ENCODE results near the gene ANKRD28.
A peak's percentile ranks its signal among the peaks of the same experiment; 100 is the strongest.
"Not testable (repeated sequence)": the region's sequence is repeated elsewhere in the genome, so short reads cannot be mapped to it uniquely, and the experiment has no call there.

The ANKRD28 gene

DNA sequence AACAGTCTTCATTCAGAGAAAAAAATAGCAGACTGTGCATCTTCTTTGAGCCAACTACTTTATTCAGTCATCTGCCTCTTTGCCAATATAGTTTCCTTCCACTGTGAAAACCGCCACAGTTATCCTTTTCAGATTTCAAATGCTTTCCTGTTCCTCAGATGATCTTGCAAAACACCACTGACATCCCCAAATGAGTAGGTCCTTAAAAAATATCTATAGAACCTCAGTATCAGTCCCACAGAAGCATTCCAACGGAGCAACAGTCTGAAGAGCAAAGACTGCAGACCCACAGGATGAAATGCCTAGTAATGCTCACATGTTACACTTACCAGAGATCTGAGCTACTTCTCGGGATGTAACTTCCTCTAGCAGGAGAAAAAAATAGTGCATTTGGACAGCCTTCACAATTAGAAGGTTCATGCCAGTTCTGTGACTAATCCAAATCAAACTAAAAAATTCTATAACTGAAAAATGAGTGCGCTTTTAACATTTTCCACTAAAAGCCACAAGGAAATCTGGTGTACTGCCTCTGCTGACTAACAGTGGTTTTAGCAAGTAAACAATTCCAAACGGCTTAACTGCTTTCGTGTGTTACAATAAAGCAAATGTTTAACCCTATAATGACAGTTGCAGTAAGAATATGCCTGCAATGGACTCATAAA is at the start of gene ANKRD28:
Gene ANKRD28, minus strand, starts transcription at position 338 of the 662 bp plus-strand sequence. CDS start 1,458 bp downstream, outside the sequence.
- DNase-seq (ENCODE audit: low spot score): peak; percentile 85

DNA sequence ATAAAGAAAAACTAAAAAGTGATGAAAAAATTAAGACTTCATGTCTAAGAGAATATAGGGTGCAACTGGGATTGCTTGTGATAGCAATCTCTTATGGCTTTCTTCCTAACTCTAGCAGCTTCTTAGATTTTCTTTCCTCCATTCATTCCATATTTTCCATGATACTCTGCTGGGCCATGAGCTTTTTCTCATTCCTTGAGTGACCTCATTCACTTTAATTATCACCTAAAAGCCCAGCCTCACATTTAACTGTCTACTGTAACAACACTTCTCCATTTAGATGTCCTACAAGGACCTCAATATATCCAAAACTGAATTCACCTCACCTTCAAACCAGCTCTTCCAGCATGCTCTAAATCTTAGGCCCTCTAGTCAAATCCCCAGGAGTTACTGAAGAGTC is 49.5 kb upstream of the ANKRD28 start:
- no peak for DNase-seq (ENCODE audit: low spot score)

GRCh38 chr3:15846606-15847005 is 48.8 kb upstream of the ANKRD28 start:
- DNase-seq (ENCODE audit: low spot score): no peak

- DNase-seq (ENCODE audit: low spot score): no peak
Measured at GRCh38 chr3:15845475-15845874, 47.7 kb upstream of the ANKRD28 start.

DNA sequence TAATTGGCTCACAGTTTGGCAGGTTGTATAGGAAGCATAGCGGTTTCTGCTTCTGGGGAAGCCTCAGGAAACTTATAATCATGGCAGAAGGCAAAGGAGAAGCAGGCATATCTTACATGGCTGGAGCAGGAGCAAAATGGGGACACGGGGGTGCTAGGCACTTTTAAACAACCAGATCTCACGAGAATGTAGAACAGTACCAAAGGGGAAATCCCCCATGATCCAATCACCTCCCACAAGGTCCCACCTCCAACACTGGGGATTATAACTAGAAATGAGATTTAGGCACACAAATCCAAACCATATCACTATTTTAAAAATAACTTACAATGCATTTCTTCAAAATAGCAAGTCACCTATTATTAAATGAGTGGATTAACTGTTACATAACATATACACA is 47.1 kb upstream of the ANKRD28 start:
- DNase-seq (ENCODE audit: low spot score): no peak

DNA sequence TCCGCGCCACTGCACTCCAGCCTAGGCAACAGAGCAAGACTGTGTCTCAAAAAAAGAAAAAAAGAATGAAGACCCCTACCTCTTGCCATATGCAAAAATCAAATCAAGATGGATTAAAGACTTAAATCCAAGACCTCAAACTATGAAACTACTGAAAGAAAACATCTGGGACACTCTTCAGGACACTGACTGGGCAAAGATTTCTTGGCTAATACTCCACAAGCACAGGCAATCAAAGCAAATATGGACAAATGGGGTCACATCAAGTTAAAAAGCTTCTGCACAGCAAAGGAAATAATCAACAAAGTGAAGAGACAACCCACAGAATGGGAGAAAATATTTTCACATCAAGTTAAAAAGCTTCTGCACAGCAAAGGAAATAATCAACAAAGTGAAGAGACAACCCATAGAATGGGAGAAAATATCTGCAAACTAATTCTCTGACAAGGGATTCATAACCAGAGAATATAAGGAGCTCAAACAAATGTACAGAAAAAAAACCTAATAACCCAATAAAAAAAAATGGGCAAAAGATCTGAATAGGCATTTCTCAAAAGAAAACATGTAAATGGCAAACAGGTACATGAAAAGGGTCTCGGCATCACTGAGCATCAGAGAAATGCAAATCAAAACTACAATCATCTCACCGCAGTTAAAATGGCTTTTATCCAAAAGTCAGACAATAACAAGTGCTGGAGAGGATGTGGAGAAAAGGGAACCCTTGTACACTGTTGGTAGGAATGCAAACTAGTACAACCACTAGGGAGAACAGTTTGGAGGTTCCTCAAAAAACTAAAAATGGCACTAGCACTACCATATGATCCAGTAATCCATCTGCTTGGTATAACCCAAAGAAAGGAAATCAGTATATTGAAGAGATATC is 43.6 kb upstream of the ANKRD28 start:
- not testable (repeated sequence) for DNase-seq (ENCODE audit: low spot score)

GRCh38 chr3:15839568-15839967 is 41.8 kb upstream of the ANKRD28 start:
- no peak for DNase-seq (ENCODE audit: low spot score)

- DNase-seq (ENCODE audit: low spot score): no peak
Measured at GRCh38 chr3:15831927-15832326, 34.1 kb upstream of the ANKRD28 start.

GRCh38 chr3:15825016-15825415 is 27.2 kb upstream of the ANKRD28 start:
- no peak for DNase-seq (ENCODE audit: low spot score)

DNA sequence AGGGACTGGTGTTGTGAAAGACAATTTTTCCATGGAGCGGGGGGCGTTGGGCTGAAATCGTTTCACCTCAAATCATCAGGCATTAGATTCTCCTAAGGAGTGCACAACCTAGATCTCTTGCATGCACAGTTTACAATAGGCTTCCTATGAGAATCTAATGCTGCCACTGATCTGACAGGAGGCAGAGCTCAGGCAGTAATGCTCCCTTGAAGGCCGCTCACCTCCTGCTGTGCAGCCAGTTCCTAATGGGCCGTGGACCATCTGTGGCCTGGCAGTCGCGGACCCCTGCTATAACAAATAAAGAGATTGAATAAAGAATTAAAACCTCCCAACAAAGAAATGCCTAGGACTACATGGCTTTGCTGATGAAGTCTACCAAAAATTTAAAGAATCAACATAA is 25.3 kb upstream of the ANKRD28 start:
- no peak for DNase-seq (ENCODE audit: low spot score)

DNA sequence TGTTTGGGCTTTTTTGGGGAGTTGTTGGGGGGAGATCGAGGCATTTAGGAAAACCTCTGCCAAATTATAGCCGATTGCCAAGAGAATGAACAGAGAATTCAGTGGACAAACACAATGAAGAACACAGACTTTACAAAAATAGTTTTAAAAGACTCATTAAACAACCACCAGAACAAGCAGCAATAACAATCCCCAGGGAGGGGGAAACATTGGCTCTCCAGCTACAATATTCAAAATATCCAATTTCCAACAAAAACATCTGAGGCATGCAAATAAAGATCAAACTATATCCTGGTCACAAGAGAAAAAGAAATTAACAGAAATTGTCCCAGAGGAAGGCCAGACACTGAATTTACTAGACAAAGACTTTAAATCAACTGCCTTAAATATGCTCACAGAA is 24.5 kb upstream of the ANKRD28 start:
- DNase-seq (ENCODE audit: low spot score): no peak

DNA sequence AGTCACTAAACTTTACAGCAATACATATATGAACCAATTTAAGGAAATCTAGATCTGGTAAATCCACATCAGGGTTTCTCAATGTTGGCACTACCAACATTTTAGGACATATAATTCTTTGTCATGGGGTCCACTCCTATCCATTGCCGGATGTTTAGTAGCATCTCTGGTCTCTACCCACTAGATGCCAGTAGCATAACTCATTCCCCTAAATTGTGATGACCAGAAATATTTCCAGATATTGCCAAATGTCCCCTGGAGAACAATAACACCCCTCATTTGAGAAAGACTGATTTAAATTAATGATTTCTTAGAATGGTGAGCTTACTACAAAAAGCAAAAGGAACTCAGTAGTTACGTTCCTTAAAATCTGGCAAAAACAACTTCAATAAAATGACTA is 23.1 kb upstream of the ANKRD28 start:
- no peak for DNase-seq (ENCODE audit: low spot score)

DNA sequence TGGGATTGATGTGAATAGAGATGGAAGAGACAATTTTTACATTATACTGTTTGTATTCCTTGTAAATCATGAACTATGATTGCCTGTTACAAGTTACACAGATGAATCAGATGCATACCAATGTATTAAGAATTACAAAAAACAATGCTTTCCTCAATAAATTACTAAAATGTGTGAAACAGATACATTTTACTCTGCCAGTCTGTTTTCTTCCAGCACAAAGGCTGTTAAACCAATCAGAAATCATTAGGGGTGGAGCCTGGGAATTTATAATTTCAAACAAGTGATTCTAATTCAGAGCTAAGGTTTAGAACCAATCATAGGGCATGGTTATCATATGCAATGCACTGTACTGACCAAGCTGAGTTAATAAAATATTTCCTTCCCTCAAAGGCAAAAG is 21.8 kb upstream of the ANKRD28 start:
- no peak for DNase-seq (ENCODE audit: low spot score)

GRCh38 chr3:15819043-15819442 is 21.3 kb upstream of the ANKRD28 start:
- DNase-seq (ENCODE audit: low spot score): no peak

- DNase-seq (ENCODE audit: low spot score): peak; percentile 56
Measured at GRCh38 chr3:15815696-15816095, 17.9 kb upstream of the ANKRD28 start.

DNA sequence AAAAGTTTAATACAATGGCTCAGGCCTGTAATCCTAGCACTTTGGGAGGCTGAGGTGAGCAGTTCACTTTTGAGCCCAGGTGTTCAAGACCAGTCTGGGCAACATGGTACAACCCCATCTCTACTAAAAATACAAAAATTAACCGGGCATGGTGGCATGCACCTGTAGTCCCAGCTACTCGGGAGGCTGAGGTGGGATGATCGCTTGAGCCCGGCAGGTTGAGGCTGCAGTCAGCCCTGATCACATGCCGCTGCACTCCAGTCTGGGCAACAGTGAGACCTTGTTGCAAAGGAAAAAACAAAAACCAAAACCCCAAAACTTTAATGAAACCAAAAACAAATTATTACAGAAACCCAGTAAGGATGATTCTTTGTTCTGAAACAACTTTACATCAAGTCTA is 15.3 kb upstream of the ANKRD28 start:
- DNase-seq (ENCODE audit: low spot score): not testable (repeated sequence)

GRCh38 chr3:15812183-15812582 is 14.4 kb upstream of the ANKRD28 start:
- DNase-seq (ENCODE audit: low spot score): peak; percentile 52

DNA sequence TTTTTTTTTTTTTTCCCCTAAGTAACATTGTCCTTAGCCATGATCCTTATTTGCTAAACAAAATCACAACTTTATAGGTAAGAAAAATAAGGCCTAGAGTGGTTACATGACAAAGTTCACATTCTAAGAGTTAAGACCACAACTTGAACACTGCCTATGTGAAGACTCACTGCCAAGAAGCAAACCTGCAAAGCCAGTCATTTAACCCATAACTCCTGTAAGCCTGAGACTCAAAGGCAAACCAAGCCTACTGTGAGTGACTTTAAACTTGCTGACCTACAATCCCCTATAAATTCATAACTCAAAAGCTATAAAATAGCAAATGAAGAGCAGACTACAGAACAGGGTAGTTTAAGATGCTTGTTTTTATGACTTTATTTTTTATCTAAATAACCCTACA is 12.9 kb upstream of the ANKRD28 start:
- peak; percentile 6 for DNase-seq (ENCODE audit: low spot score)

- no peak for DNase-seq (ENCODE audit: low spot score)
Measured at GRCh38 chr3:15809313-15809712, 11.5 kb upstream of the ANKRD28 start.

DNA sequence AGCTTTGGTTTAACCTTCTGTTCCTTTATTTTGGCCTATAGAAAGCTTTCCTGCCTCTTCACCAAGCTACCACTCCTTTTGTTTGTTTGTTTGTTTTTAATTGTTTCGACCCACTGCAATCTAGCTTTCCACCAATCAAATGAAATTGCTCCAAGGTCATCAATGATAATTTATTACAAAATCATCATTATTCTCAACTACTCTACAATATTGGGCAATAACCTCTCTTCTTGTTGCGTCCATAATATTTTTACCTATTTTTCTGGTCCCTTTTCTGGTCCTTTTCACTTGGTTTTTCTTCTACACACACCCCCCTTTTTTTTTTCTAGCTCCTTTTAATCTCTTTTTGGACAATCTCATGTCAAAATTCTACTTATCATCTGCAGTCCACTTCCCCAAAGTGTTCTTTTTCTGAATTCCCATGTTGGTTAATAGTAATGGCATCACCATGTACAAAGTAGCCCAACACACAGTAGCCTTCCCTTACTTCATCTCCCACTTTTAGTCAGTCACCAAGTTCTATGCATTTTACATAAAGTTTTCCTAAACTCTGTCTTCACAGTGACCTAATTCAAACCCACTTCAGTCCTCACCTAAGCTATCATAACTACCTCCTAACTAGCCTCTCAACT is 11.0 kb upstream of the ANKRD28 start:
- DNase-seq (ENCODE audit: low spot score): no peak

DNA sequence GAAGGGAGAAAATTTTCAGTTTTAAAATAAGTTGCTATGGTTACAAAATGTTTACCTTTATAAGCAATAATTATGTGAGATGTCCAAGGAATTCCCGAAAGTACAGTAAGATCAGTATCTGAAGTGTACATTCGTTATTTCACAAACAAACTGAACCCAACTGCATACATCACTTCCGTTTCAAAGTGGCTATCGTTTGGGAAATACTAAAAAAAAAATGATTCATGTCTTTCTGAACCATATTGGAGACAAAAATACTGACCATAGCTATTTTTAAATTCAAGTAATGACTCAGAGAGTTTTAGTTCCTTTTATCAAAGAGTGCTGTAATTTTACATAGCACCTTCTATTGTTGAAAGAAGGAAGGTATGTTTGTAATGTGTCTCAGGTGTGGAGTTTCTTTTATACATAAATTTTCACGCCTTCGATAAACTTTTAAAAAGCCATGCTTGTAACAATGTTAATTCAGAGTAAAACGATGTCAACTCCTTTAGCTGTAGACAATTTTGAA is 8.0 kb upstream of the ANKRD28 start:
- peak; percentile 60 for DNase-seq (ENCODE audit: low spot score)

- peak; percentile 8 for DNase-seq (ENCODE audit: low spot score)
Measured at GRCh38 chr3:15804553-15805095, 6.8 kb upstream of the ANKRD28 start.
